ENCODE results near the gene RAB3A.

RAB3A gene

DNA sequence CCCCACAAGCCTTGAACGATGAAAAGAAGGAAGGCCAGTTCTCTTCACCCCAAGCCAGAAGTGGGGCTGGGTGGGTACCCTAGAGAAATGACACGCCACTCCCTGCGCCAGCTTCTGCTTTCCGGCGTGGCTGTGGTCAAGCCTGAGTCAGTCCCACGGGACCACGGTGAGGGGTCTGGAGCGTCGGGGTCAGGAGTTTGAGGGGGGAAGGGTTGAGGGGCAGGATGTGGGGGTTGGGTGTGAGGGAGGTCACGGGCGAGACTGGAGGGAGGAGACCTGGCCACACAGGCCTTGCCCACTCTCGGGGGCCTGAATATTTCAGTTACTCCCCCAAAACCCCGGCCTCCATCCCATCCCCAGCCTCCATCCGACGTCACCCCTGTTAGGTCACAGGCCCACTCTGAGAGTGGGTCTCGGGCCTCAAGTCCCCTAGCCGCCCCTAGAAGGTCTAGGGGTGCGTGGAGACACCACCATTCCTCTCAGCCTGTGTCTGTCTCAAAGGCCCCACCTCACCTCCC is 30.7 kb downstream of the RAB3A start:
- H3K4me1 ChIP-seq (ENCODE audit: insufficient read depth, low read length): peaks cover 17% of the 10 kb centered on the region
- H3K27ac ChIP-seq (ENCODE audit: low read length): no peak overlapping the region
- ATAC-seq (ENCODE audit: insufficient read depth, low read depth) (no peak), DNase-seq (no peak)
- H4K20me1 ChIP-seq (ENCODE audit: insufficient read depth, low read length): no peaks in the 10 kb centered on the region; the same call in 1 of the 2 replicates
- no peaks in the 10 kb centered on the region for H3K9me3 ChIP-seq (ENCODE audit: insufficient read depth, low read length, severe bottlenecking)
- no peak for TF ChIP-seq EZH2 (IDR thresholded peaks at IDR 0.05; ENCODE audit: borderline replicate concordance, low read depth, low read length, severe bottlenecking)
- peak overlapping the region; percentile 48; the same call in 1 of the 2 replicates for H3K9ac ChIP-seq (ENCODE audit: low read depth, low read length)
- peaks cover 15% of the 10 kb centered on the region for H3K36me3 ChIP-seq (ENCODE audit: insufficient read depth, low read length)
- H3K79me2 ChIP-seq (ENCODE audit: insufficient read depth, low read length): no peaks in the 10 kb centered on the region
- peak overlapping the region; percentile 84 for H3K4me2 ChIP-seq (ENCODE audit: insufficient read depth, low read length)
- H3K4me3 ChIP-seq (ENCODE audit: low read depth in 1 of 2, low read length in 2 of 2): peak overlapping the region in 1 of 2 experiments; percentile 56; a peak in 2 of 4 replicates
- H2AFZ ChIP-seq (ENCODE audit: low read depth, low read length): peak overlapping the region; percentile 69
- H3K27me3 ChIP-seq (ENCODE audit: insufficient read depth, low read length, poor library complexity): peaks cover 22% of the 10 kb centered on the region

DNA sequence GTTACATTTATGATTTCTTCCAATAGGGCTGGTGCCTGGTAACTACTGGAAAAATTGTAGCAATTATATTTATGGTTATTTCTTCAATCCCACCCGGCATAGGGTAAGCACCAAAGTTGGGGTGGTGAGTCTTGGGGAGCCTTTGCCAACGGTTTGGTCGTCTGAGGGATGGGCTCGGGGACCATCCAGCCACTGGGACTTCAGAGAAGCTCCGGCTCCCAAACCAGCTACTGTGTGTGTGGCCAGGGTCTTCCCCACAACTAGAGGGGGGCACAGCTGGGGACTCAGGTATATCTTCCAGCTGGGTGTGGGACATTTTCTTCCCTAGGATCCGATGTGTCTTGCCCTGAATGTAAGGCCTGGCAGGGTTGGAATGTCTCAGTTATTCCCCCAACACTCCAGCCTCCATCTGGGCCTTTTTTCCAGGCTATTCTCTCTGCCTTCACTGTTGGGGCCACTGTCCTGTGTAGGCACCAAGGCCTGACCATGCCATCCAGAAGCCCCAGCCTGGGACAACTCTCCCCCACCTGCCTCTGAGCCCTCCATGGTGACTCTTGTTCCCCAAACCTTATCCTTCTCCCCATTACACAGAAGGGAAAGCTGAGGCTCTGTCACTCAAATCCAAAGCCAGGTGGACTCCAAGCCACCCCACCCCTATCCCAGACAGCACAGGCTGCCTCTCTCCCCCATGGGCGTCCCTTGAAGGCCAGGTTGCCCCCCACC is 31.4 kb downstream of the RAB3A start:
- Histone ChIP-seq H3K9ac (ENCODE audit: low read depth, low read length) (no peak overlapping the region), H3K79me2 (ENCODE audit: insufficient read depth, low read length) (no peaks in the 10 kb centered on the region), H3K4me3 (ENCODE audit: low read depth in 1 of 2, low read length in 2 of 2) (no peak overlapping the region), H3K4me1 (ENCODE audit: insufficient read depth, low read length) (peaks cover 17% of the 10 kb centered on the region), H3K4me2 (ENCODE audit: insufficient read depth, low read length) (no peak overlapping the region), H4K20me1 (ENCODE audit: insufficient read depth, low read length) (no peaks in the 10 kb centered on the region; the same call in 1 of the 2 replicates), H3K27me3 (ENCODE audit: insufficient read depth, low read length, poor library complexity) (peaks cover 22% of the 10 kb centered on the region), H3K9me3 (ENCODE audit: insufficient read depth, low read length, severe bottlenecking) (no peaks in the 10 kb centered on the region), H3K27ac (ENCODE audit: low read length) (no peak overlapping the region), H3K36me3 (ENCODE audit: insufficient read depth, low read length) (peaks cover 21% of the 10 kb centered on the region), H2AFZ (ENCODE audit: low read depth, low read length) (no peak overlapping the region)
- DNase-seq: no peak
- TF ChIP-seq, protein P1, sequence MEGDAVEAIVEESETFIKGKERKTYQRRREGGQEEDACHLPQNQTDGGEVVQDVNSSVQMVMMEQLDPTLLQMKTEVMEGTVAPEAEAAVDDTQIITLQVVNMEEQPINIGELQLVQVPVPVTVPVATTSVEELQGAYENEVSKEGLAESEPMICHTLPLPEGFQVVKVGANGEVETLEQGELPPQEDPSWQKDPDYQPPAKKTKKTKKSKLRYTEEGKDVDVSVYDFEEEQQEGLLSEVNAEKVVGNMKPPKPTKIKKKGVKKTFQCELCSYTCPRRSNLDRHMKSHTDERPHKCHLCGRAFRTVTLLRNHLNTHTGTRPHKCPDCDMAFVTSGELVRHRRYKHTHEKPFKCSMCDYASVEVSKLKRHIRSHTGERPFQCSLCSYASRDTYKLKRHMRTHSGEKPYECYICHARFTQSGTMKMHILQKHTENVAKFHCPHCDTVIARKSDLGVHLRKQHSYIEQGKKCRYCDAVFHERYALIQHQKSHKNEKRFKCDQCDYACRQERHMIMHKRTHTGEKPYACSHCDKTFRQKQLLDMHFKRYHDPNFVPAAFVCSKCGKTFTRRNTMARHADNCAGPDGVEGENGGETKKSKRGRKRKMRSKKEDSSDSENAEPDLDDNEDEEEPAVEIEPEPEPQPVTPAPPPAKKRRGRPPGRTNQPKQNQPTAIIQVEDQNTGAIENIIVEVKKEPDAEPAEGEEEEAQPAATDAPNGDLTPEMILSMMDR (IDR thresholded peaks at IDR 0.05; ENCODE audit: borderline replicate concordance, extremely low read depth, low read length, poor library complexity, severe bottlenecking): no peak
- no peak for TF ChIP-seq EZH2 (IDR thresholded peaks at IDR 0.05; ENCODE audit: borderline replicate concordance, low read depth, low read length, severe bottlenecking)
- no peak for ATAC-seq (ENCODE audit: insufficient read depth, low read depth)

DNA sequence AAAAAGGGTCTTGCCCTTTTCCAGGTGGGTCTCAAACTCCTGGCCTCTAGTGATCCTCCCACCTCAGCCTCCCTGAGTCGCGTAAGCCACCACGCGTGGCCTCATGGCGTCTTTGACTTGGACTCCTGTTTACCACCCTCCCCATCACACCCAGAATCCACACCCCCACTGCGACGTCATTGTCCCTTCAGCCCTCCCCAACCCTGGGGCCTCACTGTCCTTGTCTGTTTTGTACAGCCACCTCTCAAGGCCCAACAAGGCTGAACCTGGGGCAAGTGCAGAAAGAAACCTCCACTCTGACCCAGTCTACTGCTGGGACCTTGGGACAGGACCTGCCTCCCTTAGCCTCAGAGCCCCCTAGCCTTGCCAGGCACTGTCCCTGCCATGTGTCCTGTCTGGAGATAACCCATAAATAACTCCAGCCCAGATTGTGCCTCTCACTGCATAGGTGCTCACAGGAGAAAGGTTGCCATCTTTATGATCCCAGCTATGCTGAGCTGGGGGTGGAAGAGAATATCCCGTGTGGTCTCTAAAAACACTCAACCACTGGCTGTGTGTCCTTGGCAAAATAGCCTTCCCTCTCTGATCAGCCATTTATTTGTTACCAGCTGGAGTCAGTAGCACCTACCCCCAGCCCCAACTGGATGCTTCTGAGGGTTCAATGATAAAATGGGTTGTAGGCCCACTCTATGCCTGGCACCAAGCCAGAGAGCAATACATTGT is 32.1 kb downstream of the RAB3A start:
- no peak for TF ChIP-seq EZH2 (IDR thresholded peaks at IDR 0.05; ENCODE audit: borderline replicate concordance, low read depth, low read length, severe bottlenecking)
- H3K9ac ChIP-seq (ENCODE audit: low read depth, low read length): no peak overlapping the region
- H2AFZ ChIP-seq (ENCODE audit: low read depth, low read length): no peak overlapping the region
- H3K4me2 ChIP-seq (ENCODE audit: insufficient read depth, low read length): no peak overlapping the region
- ATAC-seq (ENCODE audit: insufficient read depth, low read depth) (no peak), DNase-seq (no peak)
- H3K79me2 ChIP-seq (ENCODE audit: insufficient read depth, low read length): no peaks in the 10 kb centered on the region
- H3K27me3 ChIP-seq (ENCODE audit: insufficient read depth, low read length, poor library complexity): peaks cover 22% of the 10 kb centered on the region
- H3K27ac ChIP-seq (ENCODE audit: low read length): no peak overlapping the region
- H4K20me1 ChIP-seq (ENCODE audit: insufficient read depth, low read length): no peaks in the 10 kb centered on the region; the same call in 1 of the 2 replicates
- H3K9me3 ChIP-seq (ENCODE audit: insufficient read depth, low read length, severe bottlenecking): no peaks in the 10 kb centered on the region
- peaks cover 28% of the 10 kb centered on the region for H3K36me3 ChIP-seq (ENCODE audit: insufficient read depth, low read length)
- H3K4me1 ChIP-seq (ENCODE audit: insufficient read depth, low read length): peaks cover 17% of the 10 kb centered on the region
- H3K4me3 ChIP-seq (ENCODE audit: low read depth in 1 of 2, low read length in 2 of 2): no peak overlapping the region

GRCh38 chr19:18170714-18171255 is 33.1 kb downstream of the RAB3A start:
- DNase-seq (no peak), ATAC-seq (ENCODE audit: insufficient read depth, low read depth) (no peak)
- no peak overlapping the region for H2AFZ ChIP-seq (ENCODE audit: low read depth, low read length)
- H4K20me1 ChIP-seq (ENCODE audit: insufficient read depth, low read length): no peaks in the 10 kb centered on the region
- H3K4me2 ChIP-seq (ENCODE audit: insufficient read depth, low read length): no peak overlapping the region
- H3K4me1 ChIP-seq (ENCODE audit: insufficient read depth, low read length): peaks cover 17% of the 10 kb centered on the region
- peaks cover 22% of the 10 kb centered on the region for H3K27me3 ChIP-seq (ENCODE audit: insufficient read depth, low read length, poor library complexity)
- no peaks in the 10 kb centered on the region for H3K79me2 ChIP-seq (ENCODE audit: insufficient read depth, low read length)
- H3K36me3 ChIP-seq (ENCODE audit: insufficient read depth, low read length): peaks cover 35% of the 10 kb centered on the region
- H3K27ac ChIP-seq (ENCODE audit: low read length): no peak overlapping the region
- TF ChIP-seq, protein P1 (IDR thresholded peaks at IDR 0.05; ENCODE audit: borderline replicate concordance, extremely low read depth, low read length, poor library complexity, severe bottlenecking): no peak
- H3K4me3 ChIP-seq (ENCODE audit: low read depth in 1 of 2, low read length in 2 of 2): no peak overlapping the region
- H3K9ac ChIP-seq (ENCODE audit: low read depth, low read length): no peak overlapping the region
- no peaks in the 10 kb centered on the region for H3K9me3 ChIP-seq (ENCODE audit: insufficient read depth, low read length, severe bottlenecking)
